Measurements from ENCODE around the gene IGFBP4. TPM values are rescaled to one million over a fixed set of nuclear protein-coding genes. Genes with fewer than 3 reads are reported as not detected.

IGFBP4 gene
- total RNA-seq, result 44.9 and 48.2 TPM in 2 replicates
- polyA plus RNA-seq, result 149 and 183 TPM in 2 replicates

DNA sequence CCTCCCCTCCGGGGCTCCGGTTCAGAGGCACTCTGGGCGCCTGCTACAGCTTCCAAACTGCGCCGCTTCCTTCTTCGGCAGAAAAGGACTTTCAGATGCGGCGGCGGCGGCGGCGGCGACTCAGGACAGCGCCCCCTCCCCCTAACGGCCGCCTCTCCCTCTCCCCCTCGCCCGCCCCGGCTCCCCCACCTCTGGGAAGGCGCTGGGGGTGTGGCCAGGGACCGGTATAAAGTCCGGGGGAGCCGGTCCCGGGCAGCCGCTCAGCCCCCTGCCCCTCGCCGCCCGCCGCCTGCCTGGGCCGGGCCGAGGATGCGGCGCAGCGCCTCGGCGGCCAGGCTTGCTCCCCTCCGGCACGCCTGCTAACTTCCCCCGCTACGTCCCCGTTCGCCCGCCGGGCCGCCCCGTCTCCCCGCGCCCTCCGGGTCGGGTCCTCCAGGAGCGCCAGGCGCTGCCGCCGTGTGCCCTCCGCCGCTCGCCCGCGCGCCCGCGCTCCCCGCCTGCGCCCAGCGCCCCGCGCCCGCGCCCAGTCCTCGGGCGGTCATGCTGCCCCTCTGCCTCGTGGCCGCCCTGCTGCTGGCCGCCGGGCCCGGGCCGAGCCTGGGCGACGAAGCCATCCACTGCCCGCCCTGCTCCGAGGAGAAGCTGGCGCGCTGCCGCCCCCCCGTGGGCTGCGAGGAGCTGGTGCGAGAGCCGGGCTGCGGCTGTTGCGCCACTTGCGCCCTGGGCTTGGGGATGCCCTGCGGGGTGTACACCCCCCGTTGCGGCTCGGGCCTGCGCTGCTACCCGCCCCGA is at the start of gene IGFBP4:
Gene IGFBP4, plus strand, starts transcription at position 255 of the 792 bp plus-strand sequence. Its CDS starts 286 bp downstream, at position 541.
- Histone ChIP-seq H3K4me2 (peak within 1 kb of the TSS; percentile 98), H4K20me1 (ENCODE audit: insufficient read depth, poor library complexity, severe bottlenecking) (peaks cover 6% of the 10 kb centered on the region), H3K4me1 (ENCODE audit: insufficient read depth) (peaks cover 23% of the 10 kb centered on the region), H3K36me3 (replicated peaks; ENCODE audit: insufficient read depth, low read depth) (no peaks in the 10 kb centered on the region), H2AFZ (peak within 1 kb of the TSS; percentile 97), H3K9me3 (ENCODE audit: low read depth) (no peaks in the 10 kb centered on the region), H3K4me3 (peak within 1 kb of the TSS; percentile 64), H3K79me2 (peaks cover 44% of the 10 kb centered on the region), H3K9me2 (replicated peaks; ENCODE audit: insufficient read depth) (no peaks in the 10 kb centered on the region), H3K27ac (peak within 1 kb of the TSS; percentile 94), H3K27me3 (no peaks in the 10 kb centered on the region)
- 2% methylated on average over 41 of the region's 98 CpGs for WGBS (ENCODE audit: low lambda C conversion rate, missing lambda C conversion rate)
- TF ChIP-seq, protein P1, sequence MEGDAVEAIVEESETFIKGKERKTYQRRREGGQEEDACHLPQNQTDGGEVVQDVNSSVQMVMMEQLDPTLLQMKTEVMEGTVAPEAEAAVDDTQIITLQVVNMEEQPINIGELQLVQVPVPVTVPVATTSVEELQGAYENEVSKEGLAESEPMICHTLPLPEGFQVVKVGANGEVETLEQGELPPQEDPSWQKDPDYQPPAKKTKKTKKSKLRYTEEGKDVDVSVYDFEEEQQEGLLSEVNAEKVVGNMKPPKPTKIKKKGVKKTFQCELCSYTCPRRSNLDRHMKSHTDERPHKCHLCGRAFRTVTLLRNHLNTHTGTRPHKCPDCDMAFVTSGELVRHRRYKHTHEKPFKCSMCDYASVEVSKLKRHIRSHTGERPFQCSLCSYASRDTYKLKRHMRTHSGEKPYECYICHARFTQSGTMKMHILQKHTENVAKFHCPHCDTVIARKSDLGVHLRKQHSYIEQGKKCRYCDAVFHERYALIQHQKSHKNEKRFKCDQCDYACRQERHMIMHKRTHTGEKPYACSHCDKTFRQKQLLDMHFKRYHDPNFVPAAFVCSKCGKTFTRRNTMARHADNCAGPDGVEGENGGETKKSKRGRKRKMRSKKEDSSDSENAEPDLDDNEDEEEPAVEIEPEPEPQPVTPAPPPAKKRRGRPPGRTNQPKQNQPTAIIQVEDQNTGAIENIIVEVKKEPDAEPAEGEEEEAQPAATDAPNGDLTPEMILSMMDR (IDR thresholded peaks at IDR 0.05; ENCODE audit: poor library complexity), result peak; percentile 49
- TF ChIP-seq EZH2 (IDR thresholded peaks at IDR 0.05; ENCODE audit: borderline replicate concordance), result no peak
- peak; percentile 90 for DNase-seq (ENCODE audit: low spot score)

DNA sequence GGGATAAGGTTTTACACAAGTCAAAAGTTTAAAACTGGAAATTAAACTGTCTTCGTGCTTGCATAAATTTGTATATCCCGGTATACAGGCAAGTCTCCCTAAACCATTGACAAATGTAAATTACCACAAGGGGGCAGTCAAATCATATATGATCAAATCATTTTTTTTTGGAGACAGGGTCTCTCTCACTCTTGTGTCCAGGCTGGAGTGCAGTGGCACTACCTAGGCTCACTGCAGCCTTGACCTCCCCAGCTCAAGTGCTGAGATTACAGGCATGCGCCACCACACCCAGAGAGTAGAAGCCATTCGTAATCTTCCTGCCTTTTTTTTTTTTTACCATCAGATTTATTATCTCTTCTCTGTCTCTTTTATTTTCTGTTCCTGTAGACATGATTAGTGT is 44.1 kb upstream of the IGFBP4 start:
- Histone ChIP-seq H3K9me2 (replicated peaks; ENCODE audit: insufficient read depth) (no peaks in the 10 kb centered on the region), H3K9me3 (ENCODE audit: low read depth) (no peaks in the 10 kb centered on the region), H3K4me3 (no peak overlapping the region), H3K27ac (no peak overlapping the region), H2AFZ (no peak overlapping the region), H3K27me3 (no peaks in the 10 kb centered on the region), H4K20me1 (ENCODE audit: insufficient read depth, poor library complexity, severe bottlenecking) (no peaks in the 10 kb centered on the region), H3K4me1 (ENCODE audit: insufficient read depth) (no peaks in the 10 kb centered on the region), H3K36me3 (replicated peaks; ENCODE audit: insufficient read depth, low read depth) (no peaks in the 10 kb centered on the region), H3K4me2 (no peak overlapping the region), H3K79me2 (no peaks in the 10 kb centered on the region)
- 80% methylated on average over 4 of the region's 4 CpGs for WGBS (ENCODE audit: low lambda C conversion rate, missing lambda C conversion rate)
- no peak for TF ChIP-seq EZH2 (IDR thresholded peaks at IDR 0.05; ENCODE audit: borderline replicate concordance)
- TF ChIP-seq, protein P1 (IDR thresholded peaks at IDR 0.05; ENCODE audit: poor library complexity), result peak; percentile 61
- peak; percentile 75 for DNase-seq (ENCODE audit: low spot score)

DNA sequence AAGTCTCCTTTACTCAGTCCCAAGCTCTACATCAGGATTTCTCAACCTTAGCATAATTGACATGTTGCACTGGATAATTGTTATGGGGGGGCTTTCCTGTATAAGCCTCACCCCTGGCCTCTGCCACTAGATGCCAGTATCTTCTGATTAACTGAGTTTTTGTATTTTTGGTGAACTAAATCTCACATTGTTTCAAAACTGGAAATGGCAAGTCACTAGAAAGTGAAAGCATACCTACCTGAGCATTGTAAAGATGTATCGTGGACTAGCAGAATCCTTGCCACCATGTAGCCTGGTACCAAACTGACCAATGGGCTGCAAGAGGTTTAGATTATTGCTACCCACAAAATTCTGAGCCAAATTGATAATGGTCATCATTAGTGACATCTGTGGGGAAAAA is 40.6 kb upstream of the IGFBP4 start:
- no peak overlapping the region for H3K4me3 ChIP-seq
- H3K4me2 ChIP-seq, result no peak overlapping the region
- no peak overlapping the region for H3K27ac ChIP-seq
- no peaks in the 10 kb centered on the region for H3K9me3 ChIP-seq (ENCODE audit: low read depth)
- H3K36me3 ChIP-seq (replicated peaks; ENCODE audit: insufficient read depth, low read depth), result no peaks in the 10 kb centered on the region
- no peaks in the 10 kb centered on the region for H3K9me2 ChIP-seq (replicated peaks; ENCODE audit: insufficient read depth)
- no peak for TF ChIP-seq EZH2 (IDR thresholded peaks at IDR 0.05; ENCODE audit: borderline replicate concordance)
- TF ChIP-seq, protein P1 (IDR thresholded peaks at IDR 0.05; ENCODE audit: poor library complexity), result no peak
- TF ChIP-seq EZH2phosphoT487 (IDR thresholded peaks at IDR 0.05; ENCODE audit: low read depth, severe bottlenecking, unreplicated experiment), result no peak
- no peaks in the 10 kb centered on the region for H3K4me1 ChIP-seq (ENCODE audit: insufficient read depth)
- H4K20me1 ChIP-seq (ENCODE audit: insufficient read depth, poor library complexity, severe bottlenecking), result no peaks in the 10 kb centered on the region
- H3K79me2 ChIP-seq, result no peaks in the 10 kb centered on the region
- no peaks in the 10 kb centered on the region for H3K27me3 ChIP-seq
- WGBS (ENCODE audit: low lambda C conversion rate, missing lambda C conversion rate), result 100% methylated on average over 1 of the region's 1 CpG
- no peak for DNase-seq (ENCODE audit: low spot score)
- no peak overlapping the region for H2AFZ ChIP-seq

All from hepatocyte (in vitro differentiated cells).